ENCODE results near the gene MSMP.

The MSMP gene

GRCh38 chr9:35723426-35723825 is 30.6 kb downstream of the MSMP start:
- no peak for DNase-seq (ENCODE audit: low read depth in 2 of 2)

- DNase-seq (ENCODE audit: low read depth in 2 of 2), result no peak
Observed at GRCh38 chr9:35719546-35719945, 34.5 kb downstream of the MSMP start.

- no peak for DNase-seq (ENCODE audit: low read depth in 2 of 2)
Observed at GRCh38 chr9:35718721-35719511, 35.2 kb downstream of the MSMP start.

GRCh38 chr9:35717132-35717870 is 36.8 kb downstream of the MSMP start:
- DNase-seq (ENCODE audit: low read depth in 2 of 2), result no peak

- DNase-seq (ENCODE audit: low read depth in 2 of 2), result no peak
Observed at GRCh38 chr9:35716230-35716629, 37.8 kb downstream of the MSMP start.

- DNase-seq (ENCODE audit: low read depth in 2 of 2), result no peak
Observed at GRCh38 chr9:35714579-35715252, 39.4 kb downstream of the MSMP start.

GRCh38 chr9:35714123-35714522 is 40.0 kb downstream of the MSMP start:
- no peak for DNase-seq (ENCODE audit: low read depth in 2 of 2)

GRCh38 chr9:35713578-35713977 is 40.5 kb downstream of the MSMP start:
- no peak for DNase-seq (ENCODE audit: low read depth in 2 of 2)

- no peak for DNase-seq (ENCODE audit: low read depth in 2 of 2)
Observed at GRCh38 chr9:35712762-35713400, 41.2 kb downstream of the MSMP start.

- no peak for DNase-seq (ENCODE audit: low read depth in 2 of 2)
Observed at GRCh38 chr9:35711501-35712428, 42.3 kb downstream of the MSMP start.

GRCh38 chr9:35710818-35711500 is 43.1 kb downstream of the MSMP start:
- no peak for DNase-seq (ENCODE audit: low read depth in 2 of 2)

- no peak for DNase-seq (ENCODE audit: low read depth in 2 of 2)
Observed at GRCh38 chr9:35708146-35708545, 45.9 kb downstream of the MSMP start.

GRCh38 chr9:35706951-35707350 is 47.1 kb downstream of the MSMP start:
- DNase-seq (ENCODE audit: low read depth in 2 of 2), result no peak

GRCh38 chr9:35705836-35706430 is 48.1 kb downstream of the MSMP start:
- no peak for DNase-seq (ENCODE audit: low read depth in 2 of 2)

GRCh38 chr9:35705372-35705771 is 48.7 kb downstream of the MSMP start:
- no peak for DNase-seq (ENCODE audit: low read depth in 2 of 2)

- DNase-seq (ENCODE audit: low read depth in 2 of 2), result no peak
Observed at GRCh38 chr9:35703906-35704672, 50.0 kb downstream of the MSMP start.

All from stimulated activated CD8-positive, alpha-beta memory T cell treated with anti-CD3 and anti-CD28 coated beads, Interleukin-7, amount 100 ng/mL, for 4 hours (primary cell).